ENCODE data around the gene CEP170. TPM values are rescaled to one million over a fixed set of nuclear protein-coding genes. Genes with fewer than 3 reads are reported as not detected.

CEP170 gene
- total RNA-seq, 1 donor from 2014 or later: 125 TPM

DNA sequence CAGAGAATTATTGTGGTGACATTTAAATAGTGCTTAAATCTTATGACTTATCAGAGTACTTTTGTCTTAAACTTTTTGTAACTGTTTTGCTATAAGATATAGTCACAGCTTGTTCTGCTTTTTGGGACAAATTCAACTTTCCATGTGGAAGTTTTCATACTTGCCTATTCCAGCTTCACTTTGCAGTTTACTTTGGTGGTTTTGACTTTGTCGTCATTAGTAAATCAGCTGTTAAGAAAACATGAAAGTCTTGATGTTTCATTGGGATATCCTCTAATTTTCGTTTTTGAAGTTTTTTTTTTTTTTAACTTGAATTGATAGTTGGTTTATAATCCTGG lies 32.0 kb upstream of the CEP170 start:
- DNase-seq (ENCODE audit: extremely low spot score, unreplicated experiment): no peak
- Mint-ChIP-seq H3K4me3 (ENCODE audit: unreplicated experiment) (no peak overlapping the region), H3K9me3 (ENCODE audit: unreplicated experiment) (peaks cover 6% of the 10 kb centered on the region), H3K36me3 (ENCODE audit: unreplicated experiment) (peaks cover 26% of the 10 kb centered on the region), H3K4me1 (ENCODE audit: unreplicated experiment) (peaks cover 58% of the 10 kb centered on the region), H3K27ac (ENCODE audit: unreplicated experiment) (peak overlapping the region; percentile 11), H3K27me3 (ENCODE audit: unreplicated experiment) (no peaks in the 10 kb centered on the region)
- TF ChIP-seq, protein P1, sequence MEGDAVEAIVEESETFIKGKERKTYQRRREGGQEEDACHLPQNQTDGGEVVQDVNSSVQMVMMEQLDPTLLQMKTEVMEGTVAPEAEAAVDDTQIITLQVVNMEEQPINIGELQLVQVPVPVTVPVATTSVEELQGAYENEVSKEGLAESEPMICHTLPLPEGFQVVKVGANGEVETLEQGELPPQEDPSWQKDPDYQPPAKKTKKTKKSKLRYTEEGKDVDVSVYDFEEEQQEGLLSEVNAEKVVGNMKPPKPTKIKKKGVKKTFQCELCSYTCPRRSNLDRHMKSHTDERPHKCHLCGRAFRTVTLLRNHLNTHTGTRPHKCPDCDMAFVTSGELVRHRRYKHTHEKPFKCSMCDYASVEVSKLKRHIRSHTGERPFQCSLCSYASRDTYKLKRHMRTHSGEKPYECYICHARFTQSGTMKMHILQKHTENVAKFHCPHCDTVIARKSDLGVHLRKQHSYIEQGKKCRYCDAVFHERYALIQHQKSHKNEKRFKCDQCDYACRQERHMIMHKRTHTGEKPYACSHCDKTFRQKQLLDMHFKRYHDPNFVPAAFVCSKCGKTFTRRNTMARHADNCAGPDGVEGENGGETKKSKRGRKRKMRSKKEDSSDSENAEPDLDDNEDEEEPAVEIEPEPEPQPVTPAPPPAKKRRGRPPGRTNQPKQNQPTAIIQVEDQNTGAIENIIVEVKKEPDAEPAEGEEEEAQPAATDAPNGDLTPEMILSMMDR (IDR thresholded peaks at IDR 0.05): no peak

DNA sequence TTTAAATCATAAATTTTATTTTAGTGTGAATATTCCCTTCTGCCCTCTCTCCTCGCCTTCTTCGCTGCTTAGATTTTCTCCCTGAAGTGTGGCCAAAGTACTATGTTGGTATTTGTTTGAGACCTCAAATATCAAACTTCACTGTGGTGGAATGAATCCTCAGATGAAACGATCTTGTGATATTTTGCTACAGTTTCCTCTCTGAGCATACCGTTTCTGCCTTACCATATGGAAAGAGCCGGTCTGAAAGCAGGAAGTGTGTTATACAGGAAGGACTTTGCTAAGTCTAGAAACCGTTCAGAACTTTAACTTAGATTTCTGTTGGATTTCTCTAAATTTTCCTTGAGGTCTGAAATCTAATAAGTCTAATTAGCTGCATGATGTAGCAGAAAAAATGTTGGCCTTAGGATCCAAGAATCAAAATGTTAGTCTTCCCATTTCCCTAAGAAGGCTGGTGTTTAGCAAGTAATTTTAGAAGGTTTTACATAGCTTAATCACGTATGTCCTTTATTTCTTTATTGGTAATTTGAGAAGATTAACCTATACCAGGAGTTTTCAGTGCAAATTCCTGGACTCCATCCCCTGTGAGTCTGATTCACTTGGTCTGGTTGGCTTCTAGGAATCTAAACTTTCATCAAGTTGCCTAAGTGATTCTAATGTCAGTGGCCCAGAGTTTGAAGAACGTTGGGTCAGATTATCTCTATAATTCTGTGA lies 31.5 kb upstream of the CEP170 start:
- no peak overlapping the region for H3K4me3 Mint-ChIP-seq (ENCODE audit: unreplicated experiment)
- H3K27ac Mint-ChIP-seq (ENCODE audit: unreplicated experiment): peak overlapping the region; percentile 11
- H3K27me3 Mint-ChIP-seq (ENCODE audit: unreplicated experiment): no peaks in the 10 kb centered on the region
- H3K4me1 Mint-ChIP-seq (ENCODE audit: unreplicated experiment): peaks cover 57% of the 10 kb centered on the region
- TF ChIP-seq, protein P1 (IDR thresholded peaks at IDR 0.05): no peak
- H3K9me3 Mint-ChIP-seq (ENCODE audit: unreplicated experiment): peaks cover 6% of the 10 kb centered on the region
- peaks cover 31% of the 10 kb centered on the region for H3K36me3 Mint-ChIP-seq (ENCODE audit: unreplicated experiment)
- no peak for DNase-seq (ENCODE audit: extremely low spot score, unreplicated experiment)

DNA sequence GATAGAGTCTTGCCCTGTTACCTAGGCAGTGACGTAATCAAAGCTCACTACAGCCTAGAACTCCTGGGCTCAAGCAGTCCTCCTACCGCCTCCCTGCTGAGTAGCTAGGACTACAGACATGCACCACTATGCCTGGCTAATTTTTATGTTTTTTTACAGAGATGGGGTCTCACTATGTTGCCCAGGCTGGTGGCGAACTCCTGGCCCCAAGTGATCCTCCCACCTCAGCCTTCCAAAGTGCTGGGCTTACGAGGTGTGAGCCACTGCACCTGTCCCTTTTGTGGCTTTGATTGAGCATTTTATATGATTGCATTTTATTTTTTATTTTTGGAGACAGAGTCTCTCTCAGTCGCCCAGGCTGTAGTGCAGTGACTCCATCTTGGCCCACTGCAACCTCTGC lies 26.6 kb upstream of the CEP170 start:
- DNase-seq (ENCODE audit: extremely low spot score, unreplicated experiment): no peak
- TF ChIP-seq, protein P1 (IDR thresholded peaks at IDR 0.05): no peak
- no peaks in the 10 kb centered on the region for H3K27me3 Mint-ChIP-seq (ENCODE audit: unreplicated experiment)
- peaks cover 6% of the 10 kb centered on the region for H3K9me3 Mint-ChIP-seq (ENCODE audit: unreplicated experiment)
- peaks cover 28% of the 10 kb centered on the region for H3K4me1 Mint-ChIP-seq (ENCODE audit: unreplicated experiment)
- H3K27ac Mint-ChIP-seq (ENCODE audit: unreplicated experiment): no peak overlapping the region
- H3K36me3 Mint-ChIP-seq (ENCODE audit: unreplicated experiment): peaks cover 41% of the 10 kb centered on the region
- H3K4me3 Mint-ChIP-seq (ENCODE audit: unreplicated experiment): no peak overlapping the region

DNA sequence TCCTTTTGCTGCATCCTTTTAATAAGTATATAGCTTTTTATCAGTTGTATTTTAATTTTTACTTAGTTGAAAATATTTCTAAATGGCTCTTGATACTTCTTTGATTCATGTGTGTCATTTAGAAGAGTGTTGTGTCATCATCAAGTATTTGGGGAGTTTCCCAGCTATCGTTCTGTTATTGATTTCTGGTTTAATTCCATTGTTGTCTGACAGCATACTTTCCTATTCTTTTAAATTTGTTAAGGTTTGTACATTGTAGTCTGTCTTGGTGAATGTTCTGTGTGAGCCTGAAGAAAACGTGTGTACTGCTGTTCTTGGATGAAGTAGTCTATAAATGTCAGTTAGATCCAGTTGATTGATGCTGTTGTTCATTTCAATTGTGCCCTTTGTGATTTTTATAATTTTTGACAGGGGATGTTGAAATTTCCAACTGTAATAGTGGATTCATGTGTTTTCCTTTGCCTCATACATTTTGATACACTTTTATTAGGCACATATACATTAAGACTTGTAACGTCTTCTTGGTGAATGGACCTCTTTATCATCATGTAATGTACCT lies 25.6 kb upstream of the CEP170 start:
- TF ChIP-seq, protein P1 (IDR thresholded peaks at IDR 0.05): no peak
- Mint-ChIP-seq H3K27me3 (ENCODE audit: unreplicated experiment) (no peaks in the 10 kb centered on the region), H3K4me1 (ENCODE audit: unreplicated experiment) (peaks cover 19% of the 10 kb centered on the region), H3K36me3 (ENCODE audit: unreplicated experiment) (peaks cover 49% of the 10 kb centered on the region), H3K4me3 (ENCODE audit: unreplicated experiment) (no peak overlapping the region), H3K27ac (ENCODE audit: unreplicated experiment) (no peak overlapping the region), H3K9me3 (ENCODE audit: unreplicated experiment) (peaks cover 6% of the 10 kb centered on the region)
- DNase-seq (ENCODE audit: extremely low spot score, unreplicated experiment): no peak

DNA sequence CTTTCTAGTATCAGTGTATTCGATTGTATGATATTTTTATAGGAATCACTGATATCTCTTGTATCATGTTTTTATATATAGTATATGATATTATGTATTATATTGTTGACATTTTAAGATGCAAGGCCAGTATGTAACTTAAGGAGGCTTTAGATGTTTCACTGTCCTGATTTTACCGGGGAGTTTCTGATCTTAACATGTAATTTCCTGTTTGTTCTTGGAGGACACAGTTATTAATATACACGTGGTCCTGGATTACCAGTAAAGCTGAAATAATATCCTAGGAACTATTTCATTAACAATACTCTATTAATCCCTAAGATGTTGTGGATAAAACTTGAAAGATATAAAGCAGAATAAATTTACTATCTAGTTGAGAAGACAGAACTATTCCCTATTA lies 20.2 kb upstream of the CEP170 start:
- Mint-ChIP-seq H3K4me1 (ENCODE audit: unreplicated experiment) (peaks cover 11% of the 10 kb centered on the region), H3K27me3 (ENCODE audit: unreplicated experiment) (no peaks in the 10 kb centered on the region), H3K27ac (ENCODE audit: unreplicated experiment) (no peak overlapping the region), H3K4me3 (ENCODE audit: unreplicated experiment) (no peak overlapping the region), H3K36me3 (ENCODE audit: unreplicated experiment) (peaks cover 46% of the 10 kb centered on the region), H3K9me3 (ENCODE audit: unreplicated experiment) (no peaks in the 10 kb centered on the region)
- DNase-seq (ENCODE audit: extremely low spot score, unreplicated experiment): no peak
- TF ChIP-seq, protein P1 (IDR thresholded peaks at IDR 0.05): no peak
